IgD-negative memory B cell (primary cell): ENCODE measurements around the gene NELFB. TPM values are rescaled to one million over a fixed set of nuclear protein-coding genes. Genes with fewer than 3 reads are reported as not detected.
A peak's percentile ranks its signal among the peaks of the same experiment; 100 is the strongest.

ENCODE experiments used
- H3K27ac Mint-ChIP-seq, 3 donors: one replicate each; pipeline ENCODE4 v1.8.0; 2020 to 2022; ENCODE audit warnings: mild to moderate bottlenecking in 3 of 3, mixed read lengths in 3 of 3, moderate library complexity in 1 of 3
- H3K27me3 Mint-ChIP-seq: one replicate; pipeline ENCODE4 v1.8.0; 2021; ENCODE audit warnings: mixed read lengths
- H3K36me3 Mint-ChIP-seq: one replicate; pipeline ENCODE4 v1.8.0; 2020; ENCODE audit warnings: mild to moderate bottlenecking, mixed read lengths
- H3K4me1 Mint-ChIP-seq, 3 donors: one replicate each; pipeline ENCODE4 v1.8.0; 2020 to 2022; ENCODE audit warnings: mixed read lengths in 3 of 3, mild to moderate bottlenecking in 1 of 3
- H3K4me3 Mint-ChIP-seq, 4 donors: one replicate each; pipeline ENCODE4 v1.8.0; 2020 to 2022; ENCODE audit warnings: mild to moderate bottlenecking in 4 of 4, mixed read lengths in 4 of 4, moderate library complexity in 3 of 4
- H3K9me3 Mint-ChIP-seq, 3 donors: one replicate each; pipeline ENCODE4 v1.8.0; 2020 to 2021; ENCODE audit warnings: mixed read lengths in 3 of 3, mild to moderate bottlenecking in 1 of 3
- polyA plus RNA-seq: library from polyadenylated mRNA; unstranded; fragments of 300-500 nt; fragmentation: Illumina TruSeq; gene quantifications from one replicate; pipeline ENCODE4 v1.2.3, GENCODE V29; 2021

NELFB gene
- polyA plus RNA-seq, 1 donor from 2014 or later: 34.2 TPM

GRCh38 chr9:137307255-137308056 is 52.3 kb downstream of the NELFB start:
- Mint-ChIP-seq H3K4me3 (peak overlapping the region in 1 of 4 donors; percentile 37), H3K27ac (peak overlapping the region in 1 of 3 donors; percentile 48), H3K27me3 (no peaks in the 10 kb centered on the region), H3K36me3 (no peaks in the 10 kb centered on the region), H3K9me3 (no peaks in the 10 kb centered on the region), H3K4me1 (peaks cover 0 to 3% (median 0%) of the 10 kb centered on the region in 3 donors)

- H3K27ac Mint-ChIP-seq: peak overlapping the region in 1 of 3 donors; percentile 65
- no peaks in the 10 kb centered on the region for H3K36me3 Mint-ChIP-seq
- H3K9me3 Mint-ChIP-seq: no peaks in the 10 kb centered on the region
- H3K27me3 Mint-ChIP-seq: no peaks in the 10 kb centered on the region
- peaks cover 0 to 3% (median 0%) of the 10 kb centered on the region in 3 donors for H3K4me1 Mint-ChIP-seq
- H3K4me3 Mint-ChIP-seq: no peak overlapping the region
Observed at GRCh38 chr9:137308057-137308619, 53.0 kb downstream of the NELFB start.

- Mint-ChIP-seq H3K27ac (no peak overlapping the region), H3K4me3 (no peak overlapping the region), H3K36me3 (no peaks in the 10 kb centered on the region), H3K27me3 (no peaks in the 10 kb centered on the region), H3K4me1 (peaks cover 0 to 3% (median 0%) of the 10 kb centered on the region in 3 donors), H3K9me3 (no peaks in the 10 kb centered on the region)
Observed at GRCh38 chr9:137309368-137310188, 54.5 kb downstream of the NELFB start.

- Mint-ChIP-seq H3K36me3 (no peaks in the 10 kb centered on the region), H3K9me3 (no peaks in the 10 kb centered on the region), H3K27ac (no peak overlapping the region), H3K27me3 (no peaks in the 10 kb centered on the region), H3K4me3 (no peak overlapping the region), H3K4me1 (peaks cover 0 to 2% (median 0%) of the 10 kb centered on the region in 3 donors)
Observed at GRCh38 chr9:137310189-137311052, 55.3 kb downstream of the NELFB start.

- Mint-ChIP-seq H3K4me1 (no peaks in the 10 kb centered on the region), H3K27ac (no peak overlapping the region), H3K36me3 (no peaks in the 10 kb centered on the region), H3K4me3 (no peak overlapping the region), H3K9me3 (no peaks in the 10 kb centered on the region), H3K27me3 (no peaks in the 10 kb centered on the region)
Observed at GRCh38 chr9:137311171-137311985, 56.3 kb downstream of the NELFB start.

- H3K4me3 Mint-ChIP-seq: no peak overlapping the region
- H3K27me3 Mint-ChIP-seq: peaks cover 2% of the 10 kb centered on the region
- no peaks in the 10 kb centered on the region for H3K4me1 Mint-ChIP-seq
- no peak overlapping the region for H3K27ac Mint-ChIP-seq
- H3K9me3 Mint-ChIP-seq: no peaks in the 10 kb centered on the region
- no peaks in the 10 kb centered on the region for H3K36me3 Mint-ChIP-seq
Observed at GRCh38 chr9:137311986-137312851, 57.1 kb downstream of the NELFB start.

- H3K27ac Mint-ChIP-seq: no peak overlapping the region
- H3K27me3 Mint-ChIP-seq: peaks cover 2% of the 10 kb centered on the region
- no peaks in the 10 kb centered on the region for H3K4me1 Mint-ChIP-seq
- H3K4me3 Mint-ChIP-seq: no peak overlapping the region
- H3K36me3 Mint-ChIP-seq: no peaks in the 10 kb centered on the region
- no peaks in the 10 kb centered on the region for H3K9me3 Mint-ChIP-seq
Observed at GRCh38 chr9:137312852-137313325, 57.8 kb downstream of the NELFB start.

GRCh38 chr9:137313326-137313936 is 58.3 kb downstream of the NELFB start:
- Mint-ChIP-seq H3K4me1 (no peaks in the 10 kb centered on the region), H3K27ac (no peak overlapping the region), H3K36me3 (no peaks in the 10 kb centered on the region), H3K9me3 (no peaks in the 10 kb centered on the region), H3K4me3 (no peak overlapping the region), H3K27me3 (peaks cover 2% of the 10 kb centered on the region)

GRCh38 chr9:137313956-137314560 is 58.9 kb downstream of the NELFB start:
- Mint-ChIP-seq H3K9me3 (no peaks in the 10 kb centered on the region), H3K36me3 (no peaks in the 10 kb centered on the region), H3K27me3 (peaks cover 2% of the 10 kb centered on the region), H3K27ac (no peak overlapping the region), H3K4me1 (no peaks in the 10 kb centered on the region), H3K4me3 (no peak overlapping the region)

- no peaks in the 10 kb centered on the region for H3K4me1 Mint-ChIP-seq
- H3K27me3 Mint-ChIP-seq: peaks cover 2% of the 10 kb centered on the region
- no peak overlapping the region for H3K27ac Mint-ChIP-seq
- H3K9me3 Mint-ChIP-seq: no peaks in the 10 kb centered on the region
- H3K4me3 Mint-ChIP-seq: peak overlapping the region in 1 of 4 donors; percentile 28
- no peaks in the 10 kb centered on the region for H3K36me3 Mint-ChIP-seq
Observed at GRCh38 chr9:137314561-137315560, 59.7 kb downstream of the NELFB start.

- Mint-ChIP-seq H3K9me3 (no peaks in the 10 kb centered on the region), H3K27ac (no peak overlapping the region), H3K4me3 (no peak overlapping the region), H3K4me1 (peaks cover 0 to 1% (median under 1%) of the 10 kb centered on the region in 3 donors), H3K36me3 (no peaks in the 10 kb centered on the region), H3K27me3 (peaks cover 2% of the 10 kb centered on the region)
Observed at GRCh38 chr9:137315581-137316011, 60.5 kb downstream of the NELFB start.
